ENCODE data around the gene TCERG1.

DNA sequence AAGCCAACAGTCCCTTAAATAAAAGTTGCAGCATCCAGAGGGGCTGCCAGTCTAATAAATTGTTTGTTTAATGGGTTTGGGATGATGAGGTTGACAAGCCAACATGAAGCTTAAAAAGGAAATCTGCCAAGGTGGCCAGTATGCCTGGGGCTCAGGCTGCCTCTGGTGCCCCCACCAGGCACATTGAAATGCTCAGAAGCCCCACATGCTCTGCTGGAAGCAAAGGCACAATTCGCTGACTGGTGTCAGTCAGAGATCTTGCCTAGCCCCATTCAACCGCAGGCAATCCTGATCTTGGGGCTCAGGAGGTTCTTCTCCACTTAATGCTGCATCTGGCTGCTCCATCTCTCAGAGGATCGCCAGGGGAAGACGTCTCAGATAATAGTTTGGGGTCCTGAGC is 44.2 kb upstream of the TCERG1 start:
- no peak for TF ChIP-seq POLR2A (IDR thresholded peaks at IDR 0.05)
- TF ChIP-seq, protein P1, sequence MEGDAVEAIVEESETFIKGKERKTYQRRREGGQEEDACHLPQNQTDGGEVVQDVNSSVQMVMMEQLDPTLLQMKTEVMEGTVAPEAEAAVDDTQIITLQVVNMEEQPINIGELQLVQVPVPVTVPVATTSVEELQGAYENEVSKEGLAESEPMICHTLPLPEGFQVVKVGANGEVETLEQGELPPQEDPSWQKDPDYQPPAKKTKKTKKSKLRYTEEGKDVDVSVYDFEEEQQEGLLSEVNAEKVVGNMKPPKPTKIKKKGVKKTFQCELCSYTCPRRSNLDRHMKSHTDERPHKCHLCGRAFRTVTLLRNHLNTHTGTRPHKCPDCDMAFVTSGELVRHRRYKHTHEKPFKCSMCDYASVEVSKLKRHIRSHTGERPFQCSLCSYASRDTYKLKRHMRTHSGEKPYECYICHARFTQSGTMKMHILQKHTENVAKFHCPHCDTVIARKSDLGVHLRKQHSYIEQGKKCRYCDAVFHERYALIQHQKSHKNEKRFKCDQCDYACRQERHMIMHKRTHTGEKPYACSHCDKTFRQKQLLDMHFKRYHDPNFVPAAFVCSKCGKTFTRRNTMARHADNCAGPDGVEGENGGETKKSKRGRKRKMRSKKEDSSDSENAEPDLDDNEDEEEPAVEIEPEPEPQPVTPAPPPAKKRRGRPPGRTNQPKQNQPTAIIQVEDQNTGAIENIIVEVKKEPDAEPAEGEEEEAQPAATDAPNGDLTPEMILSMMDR (IDR thresholded peaks at IDR 0.05) = no peak
- TF ChIP-seq POLR2AphosphoS5 (IDR thresholded peaks at IDR 0.05) = no peak
